AG09319 (cell line): ENCODE results near the gene CPTP.
A peak's percentile ranks its signal among the peaks of the same experiment; 100 is the strongest.
"Not testable (repeated sequence)": the region's sequence is repeated elsewhere in the genome, so short reads cannot be mapped to it uniquely, and the experiment has no call there.

Experiments
- DNase-seq: peaks from one replicate; pipeline ENCODE4 v3.0.0-alpha.2; 2010; ENCODE audit warnings: low read depth; ENCODE audit errors: extremely low read depth
- CTCF ChIP-seq: IDR thresholded peaks from 2 replicates; pipeline ENCODE4 v1.5.1; 2011; ENCODE audit warnings: low read depth, mild to moderate bottlenecking, inconsistent platforms, low read length, moderate library complexity

The CPTP gene

GRCh38 chr1:1313500-1314236, 10.9 kb upstream of the CPTP start:
- no peak for DNase-seq
- TF ChIP-seq CTCF: no peak

- no peak for TF ChIP-seq CTCF
- DNase-seq: no peak
Observed at GRCh38 chr1:1314237-1314586, 10.4 kb upstream of the CPTP start.

GRCh38 chr1:1314678-1315335, 9.8 kb upstream of the CPTP start:
- TF ChIP-seq CTCF: no peak

GRCh38 chr1:1315435-1315954, 9.1 kb upstream of the CPTP start:
- no peak for DNase-seq
- TF ChIP-seq CTCF: no peak

More at GRCh38 chr1:1314678-1315335, 9.8 kb upstream of the CPTP start:
- DNase-seq: no peak

GRCh38 chr1:1316199-1316598, 8.4 kb upstream of the CPTP start:
- not testable (repeated sequence) for DNase-seq

- DNase-seq: no peak
- no peak for TF ChIP-seq CTCF
Observed at GRCh38 chr1:1317420-1317819, 7.2 kb upstream of the CPTP start.

GRCh38 chr1:1318131-1318652, 6.4 kb upstream of the CPTP start:
- no peak for TF ChIP-seq CTCF
- DNase-seq: peak; percentile 89
